ENCODE results near the gene ZDHHC12.
A peak's percentile ranks its signal among the peaks of the same experiment; 100 is the strongest.
"Not testable (repeated sequence)": the region's sequence is repeated elsewhere in the genome, so short reads cannot be mapped to it uniquely, and the experiment has no call there.

Gene ZDHHC12

DNA sequence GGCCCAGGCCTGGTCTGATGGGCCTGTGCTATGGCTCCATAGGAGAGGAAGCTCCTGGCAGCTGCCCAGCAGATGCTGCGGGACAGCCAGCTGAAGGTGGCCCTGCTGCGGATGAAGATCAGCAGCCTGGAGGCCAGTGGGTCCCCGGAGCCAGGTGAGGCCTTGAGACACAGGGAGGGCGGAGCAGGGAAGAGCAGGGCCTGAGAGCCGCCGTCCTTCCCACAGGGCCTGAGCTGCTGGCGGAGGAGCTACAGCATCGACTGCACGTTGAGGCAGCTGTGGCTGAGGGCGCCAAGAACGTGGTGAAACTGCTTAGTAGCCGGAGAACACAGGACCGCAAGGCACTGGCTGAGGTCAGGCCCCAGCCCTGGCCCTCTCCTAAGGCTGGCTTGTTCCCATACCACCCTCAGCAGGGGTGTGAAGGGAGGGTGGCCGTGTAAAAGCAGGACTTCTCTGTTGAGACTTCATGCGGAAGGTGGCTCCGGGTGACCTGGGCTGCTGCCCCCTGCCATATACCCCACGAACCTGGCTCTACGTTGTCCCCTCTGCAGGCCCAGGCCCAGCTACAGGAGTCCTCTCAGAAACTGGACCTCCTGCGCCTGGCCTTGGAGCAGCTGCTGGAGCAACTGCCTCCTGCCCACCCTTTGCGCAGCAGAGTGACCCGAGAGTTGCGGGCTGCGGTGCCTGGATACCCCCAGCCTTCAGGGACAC lies 17.1 kb downstream of the ZDHHC12 start:
- DNase-seq, result no peak

GRCh38 chr9:128706045-128706444 lies 17.9 kb downstream of the ZDHHC12 start:
- no peak for DNase-seq

GRCh38 chr9:128705051-128705965 lies 18.6 kb downstream of the ZDHHC12 start:
- no peak for DNase-seq

DNA sequence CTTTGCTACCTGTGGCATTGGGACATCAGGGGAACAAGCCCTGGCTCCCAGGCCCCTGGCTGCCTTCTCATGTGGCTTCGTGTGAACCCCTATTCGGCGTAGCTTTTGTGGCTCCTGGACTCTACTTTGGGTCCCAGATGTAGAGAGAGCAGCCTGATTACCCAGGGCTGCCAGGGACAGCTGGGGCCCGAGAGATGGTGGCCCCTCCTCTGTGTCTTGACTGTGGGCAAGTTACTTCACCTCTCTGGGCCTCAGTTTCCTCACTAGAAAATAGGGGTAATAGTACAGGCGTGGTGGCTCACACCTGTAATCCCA lies 19.6 kb downstream of the ZDHHC12 start:
- no peak for DNase-seq

DNA sequence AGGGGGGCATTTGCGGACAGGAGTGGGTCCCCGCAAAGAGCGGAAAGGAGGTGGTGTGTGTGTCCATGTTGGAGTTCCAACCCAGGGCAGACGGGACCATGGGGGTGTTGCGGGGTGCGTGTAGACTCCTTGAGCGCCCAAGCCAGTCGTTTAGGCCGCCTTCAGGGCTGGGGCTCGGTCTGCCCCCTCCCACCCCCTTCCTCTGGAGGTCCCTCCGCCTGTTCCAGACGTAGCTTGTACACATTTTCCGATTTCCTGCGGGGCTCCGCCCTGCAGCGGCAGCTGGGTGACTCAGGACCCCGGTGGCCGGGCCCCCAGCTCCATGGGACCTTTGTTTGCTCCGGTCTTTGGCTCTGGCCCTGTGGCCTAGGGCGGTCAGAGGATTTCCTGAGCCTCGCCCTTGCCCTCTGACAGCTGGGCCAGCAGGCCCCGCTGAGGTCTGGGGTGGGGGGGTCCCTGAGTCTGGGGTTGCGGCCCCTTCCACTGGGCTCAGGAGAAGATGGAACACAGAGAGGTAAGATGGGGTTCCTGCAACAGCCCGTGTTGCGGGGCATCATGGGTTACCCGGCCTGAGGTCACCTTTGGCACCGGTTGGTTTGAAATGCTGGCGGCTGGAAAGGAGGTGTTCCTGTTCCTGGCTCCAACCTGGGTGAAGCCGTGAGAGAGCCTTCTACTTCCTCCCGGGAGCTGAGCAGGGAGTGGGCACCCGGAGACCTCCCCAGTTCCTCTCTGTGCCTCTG lies 20.1 kb downstream of the ZDHHC12 start:
- no peak for DNase-seq

GRCh38 chr9:128702949-128703615 lies 20.8 kb downstream of the ZDHHC12 start:
- DNase-seq, result no peak

- peak; percentile 76 for DNase-seq
Observed at GRCh38 chr9:128702445-128702948, 21.4 kb downstream of the ZDHHC12 start, which contains the start of gene PKN3. PKN3 (plus strand) TSS chr9:128702503; CDS start chr9:128702916, 413 bp downstream.

DNA sequence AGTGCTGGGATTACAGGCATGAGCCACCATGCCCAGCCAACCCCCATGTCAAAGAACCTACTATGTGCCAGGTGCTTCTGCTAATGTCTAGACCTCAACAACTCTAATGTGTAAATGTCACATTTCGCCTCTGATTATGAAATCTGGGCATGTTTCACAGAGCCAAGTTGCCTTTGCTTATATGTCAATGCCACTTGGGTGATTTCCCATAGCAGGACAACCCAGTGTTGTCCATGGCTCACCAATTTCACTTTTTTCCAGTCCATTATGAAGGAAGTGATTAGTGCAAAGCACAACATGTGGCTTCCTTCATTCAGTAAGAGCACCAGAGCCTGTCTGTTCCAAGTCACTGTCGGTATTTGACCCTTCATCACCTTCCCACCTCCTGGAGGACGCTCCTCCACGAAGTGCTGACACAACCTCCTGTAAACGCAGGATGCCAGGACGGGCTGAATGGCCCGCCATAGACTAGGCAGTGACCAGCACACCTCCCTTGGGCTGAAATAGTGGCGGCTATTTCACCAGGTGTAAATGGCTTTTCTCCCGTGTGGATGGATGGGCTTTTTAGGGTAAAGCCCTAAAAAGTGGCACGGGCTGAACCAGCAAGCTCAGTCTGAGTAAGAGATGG lies 22.6 kb downstream of the ZDHHC12 start:
- DNase-seq, result no peak

GRCh38 chr9:128699096-128699795 lies 24.7 kb downstream of the ZDHHC12 start:
- DNase-seq, result not testable (repeated sequence)

DNA sequence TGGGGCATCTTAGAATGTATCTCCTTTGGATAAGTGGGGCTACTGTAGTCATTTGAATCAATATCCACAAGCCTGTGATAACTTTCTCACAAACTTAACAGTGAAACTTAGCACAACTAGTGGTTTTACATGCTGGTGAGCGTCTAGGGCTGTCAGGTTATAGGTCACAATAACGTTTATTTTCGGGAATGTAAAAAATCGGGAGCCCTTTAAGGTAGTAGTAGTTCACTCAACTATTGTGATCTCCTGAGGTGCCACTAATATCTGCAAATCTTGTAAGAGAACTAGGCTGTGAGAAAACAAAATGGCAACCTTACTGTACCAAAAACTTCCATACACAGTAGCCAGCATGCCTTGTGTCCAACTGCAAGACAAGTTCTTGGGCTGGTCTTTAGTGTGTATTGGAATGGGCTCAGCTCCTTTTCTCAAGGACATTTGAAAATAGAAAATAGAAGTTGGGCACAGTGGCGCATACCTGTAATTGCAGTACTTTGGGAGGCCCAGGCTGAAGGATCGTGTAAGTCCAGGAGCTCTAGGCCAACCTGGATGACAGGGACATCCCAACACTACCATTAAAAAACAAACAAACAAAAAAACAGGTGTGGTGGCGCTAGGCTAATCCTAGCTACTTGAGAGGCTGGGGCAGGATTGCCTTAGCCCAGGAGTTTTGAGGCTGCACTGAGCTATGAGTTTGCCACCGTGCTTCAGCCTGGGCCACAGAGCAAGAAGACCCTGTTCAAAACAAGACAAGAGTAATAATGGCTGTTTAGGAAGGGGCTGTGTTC lies 26.8 kb downstream of the ZDHHC12 start:
- no peak for DNase-seq

DNA sequence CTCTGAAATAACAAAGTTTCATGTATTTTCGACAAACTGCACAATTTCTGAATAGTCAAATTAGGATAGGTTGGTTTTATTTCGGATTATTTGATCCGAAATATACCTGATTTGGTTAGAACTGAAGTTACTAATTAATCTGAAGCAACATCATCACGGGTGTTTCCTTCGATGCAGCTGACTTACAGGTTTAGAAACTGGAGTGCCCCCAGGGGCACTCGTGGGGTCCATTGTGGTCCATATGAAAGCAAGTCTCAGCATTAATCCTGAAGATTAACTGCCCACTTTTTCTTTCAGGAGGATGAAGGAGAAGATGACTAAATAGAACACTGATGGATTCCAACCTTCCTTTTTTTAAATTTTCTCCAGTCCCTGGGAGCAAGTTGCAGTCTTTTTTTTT lies 29.6 kb downstream of the ZDHHC12 start:
- DNase-seq, result no peak

DNA sequence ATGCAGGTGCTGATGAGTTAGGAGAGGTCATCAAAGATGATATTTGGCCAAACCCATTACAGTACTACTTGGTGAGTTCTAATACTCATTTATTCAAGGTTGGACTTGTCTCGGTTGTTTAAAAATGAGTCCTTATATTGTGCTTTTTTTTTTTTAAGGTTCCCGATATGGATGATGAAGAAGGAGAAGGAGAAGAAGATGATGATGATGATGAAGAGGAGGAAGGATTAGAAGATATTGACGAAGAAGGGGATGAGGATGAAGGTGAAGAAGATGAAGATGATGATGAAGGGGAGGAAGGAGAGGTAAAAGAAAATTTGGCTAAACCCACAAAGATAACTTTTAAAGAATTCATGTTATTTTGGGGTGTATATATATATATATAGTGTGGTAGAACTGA lies 30.2 kb downstream of the ZDHHC12 start:
- DNase-seq, result not testable (repeated sequence)

GRCh38 chr9:128690684-128691034 lies 33.3 kb downstream of the ZDHHC12 start:
- DNase-seq, result no peak

GRCh38 chr9:128689820-128690683 lies 33.9 kb downstream of the ZDHHC12 start:
- DNase-seq, result peak; percentile 57

DNA sequence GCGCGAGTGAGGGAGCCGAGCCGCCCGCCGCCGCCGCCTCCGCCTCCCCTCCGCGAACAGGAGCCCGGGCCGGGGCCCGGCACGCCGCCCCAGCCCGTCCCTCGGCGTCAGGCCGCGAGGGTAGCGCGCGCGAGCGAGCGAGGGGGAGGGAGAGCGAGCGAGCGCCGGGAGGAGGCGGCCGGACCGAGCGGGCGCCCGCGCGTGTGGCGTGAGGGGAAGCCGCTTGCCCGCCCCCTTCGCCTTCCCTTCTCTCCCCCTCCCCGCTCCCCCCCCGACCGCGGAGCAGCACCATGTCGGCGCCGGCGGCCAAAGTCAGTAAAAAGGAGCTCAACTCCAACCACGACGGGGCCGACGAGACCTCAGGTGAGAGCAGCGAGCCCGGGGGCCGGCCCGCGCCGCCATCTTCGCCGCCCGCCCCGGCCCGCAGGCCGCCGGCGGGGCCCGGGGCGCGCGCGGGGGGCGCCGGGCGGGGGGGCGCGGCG lies 34.6 kb downstream of the ZDHHC12 start:
- no peak for DNase-seq

DNA sequence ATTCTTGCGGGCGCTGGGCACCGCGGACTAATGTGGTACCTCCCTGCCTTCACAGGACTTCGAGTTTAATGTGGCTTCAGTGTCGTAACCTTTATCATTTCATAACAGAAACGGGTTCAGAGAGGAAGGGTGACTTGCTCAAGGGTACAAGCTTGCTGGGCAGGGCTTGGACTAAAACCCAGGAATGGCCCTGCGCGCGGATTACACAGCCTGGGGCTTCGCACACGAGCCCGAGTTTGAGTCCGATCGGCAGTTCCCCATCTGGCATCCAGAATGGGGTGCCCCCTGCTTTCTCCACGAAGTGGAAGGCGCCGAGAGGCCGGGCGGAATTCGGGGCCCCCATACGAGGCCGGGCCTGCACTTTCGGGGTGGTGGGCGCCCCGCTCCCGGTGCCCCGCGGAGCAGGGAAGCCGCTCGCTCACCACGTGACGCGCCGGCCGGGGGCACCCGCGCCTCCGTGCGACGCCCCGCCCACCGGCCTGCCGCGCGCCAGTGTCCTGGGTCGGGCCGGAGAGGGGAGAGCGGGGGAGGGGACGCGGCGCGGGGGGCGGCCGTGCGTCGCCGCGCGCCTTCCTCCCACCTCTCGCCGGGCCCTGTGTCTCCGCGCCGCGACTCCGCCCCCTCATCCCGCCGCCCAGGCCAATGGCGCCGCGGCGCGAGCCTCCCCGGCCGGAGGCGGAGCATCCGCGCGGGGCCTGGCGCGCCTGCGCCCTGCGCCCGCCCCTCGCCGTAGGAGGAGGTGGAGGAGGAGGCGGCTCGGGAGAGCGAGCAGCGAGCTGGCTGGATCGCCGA lies 35.2 kb downstream of the ZDHHC12 start, which contains the start of gene SET:
SET (plus strand) TSS at position 722 of the 792 bp plus-strand sequence. CDS start 361 bp downstream, outside the sequence.
- peak; percentile 95 for DNase-seq

GRCh38 chr9:128687453-128687852 lies 36.5 kb downstream of the ZDHHC12 start:
- no peak for DNase-seq

All from CD4-positive, alpha-beta T cell treated with Interleukin-15 for 1 hour (primary cell).